Sciatic nerve (tissue), 2 donors: ENCODE results near the gene CFAP74. TPM values are rescaled to one million over a fixed set of nuclear protein-coding genes. Genes with fewer than 3 reads are reported as not detected.

Source experiments
- ATAC-seq: fragments of 200-7000 bp; cut with Tn5 transposase; one replicate; pipeline ENCODE4 v1.9.1; 2020; ENCODE audit warnings: mild to moderate bottlenecking, moderate library complexity
- DNase-seq: peaks from one replicate; pipeline ENCODE4 v3.0.0-alpha.2; 2020; ENCODE audit warnings: low spot score
- intact Hi-C: fragments of 100-400 bp; cut with DNase I; formaldehyde crosslinking; loops from one replicate; pipeline ENCODE4 v1.14.2; 2022
- total RNA-seq: library from RNA; stranded (reverse); fragmentation: NEBNext Ultra II Directional; extraction: Animal tissue kit (Norgen Biotek cat#: 25700); gene quantifications from one replicate; pipeline ENCODE4 v1.2.1, GENCODE V29; 2021
- donor health status: DM: no; HTN: no; CAD: no.
- donor health status: DM: no; HTN: no; CAD: no.

The CFAP74 gene
- total RNA-seq, 1 donor from 2014 or later: 0.09 TPM

DNA sequence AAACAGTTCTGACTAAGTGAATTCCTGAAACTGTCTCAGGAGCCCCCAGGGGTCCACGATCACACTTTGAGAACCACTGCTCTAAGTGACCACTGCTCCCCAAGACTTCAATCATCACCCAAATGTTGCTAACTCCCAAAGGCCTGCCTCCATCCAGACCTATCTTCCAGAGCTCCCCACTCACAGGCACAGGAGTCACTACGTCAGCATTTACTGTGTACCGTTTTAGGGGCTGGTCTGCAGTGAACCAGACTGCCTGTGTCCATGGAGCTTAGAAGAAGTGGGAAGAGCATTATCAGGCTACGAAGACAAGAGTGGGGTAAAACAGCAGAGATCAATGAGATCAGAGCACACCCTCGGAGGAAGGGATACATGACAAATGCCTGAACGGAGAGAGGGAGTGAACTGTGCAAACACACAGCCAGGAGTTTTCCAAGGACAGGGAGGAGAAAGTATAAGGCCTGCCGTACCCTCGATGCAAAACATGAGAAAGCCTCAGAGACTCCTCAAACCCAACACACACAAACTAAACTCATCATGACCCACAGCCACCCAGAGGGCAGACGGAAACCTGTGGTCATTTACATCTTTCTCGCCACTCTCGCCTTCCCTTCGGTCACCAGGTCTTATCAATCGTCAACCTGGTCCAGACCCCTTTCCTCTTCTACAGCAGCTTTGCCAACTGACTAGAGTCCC is 122.8 kb downstream of the CFAP74 start:
- DNase-seq: no peak
- no peak for ATAC-seq
- intact Hi-C loops: loop anchor here (10.0 kb wide), 1 partner anchor 96 kb away; no protein-coding TSS in a partner anchor

DNA sequence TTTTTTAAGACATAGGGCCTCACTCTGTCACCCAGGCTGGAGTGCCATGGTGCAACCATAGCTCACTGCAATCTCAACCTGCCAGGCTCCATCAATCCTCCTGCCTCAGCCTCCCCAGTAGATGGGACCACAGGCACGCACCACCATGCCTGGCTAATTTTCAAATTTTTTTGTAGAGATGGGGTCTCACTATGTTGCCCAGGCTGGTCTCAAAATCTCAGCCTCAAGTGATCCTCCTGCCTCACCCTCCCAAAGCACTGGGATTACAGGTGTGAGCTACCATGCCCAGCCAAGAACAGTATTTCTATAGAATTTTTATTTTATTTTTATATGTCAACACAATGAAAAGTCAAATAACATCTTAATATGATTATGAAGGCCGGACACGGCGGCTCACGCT is 123.6 kb downstream of the CFAP74 start:
- ATAC-seq (no peak), DNase-seq (no peak)
- intact Hi-C loops: loop anchor here (10.0 kb wide), 1 partner anchor 95 kb away; no protein-coding TSS in a partner anchor

- no peak for DNase-seq
- no peak for ATAC-seq
- intact Hi-C loops: no loop called here
These were observed 125.6 kb downstream of the CFAP74 start for GRCh38 chr1:1877865-1878436.

GRCh38 chr1:1876335-1876930 is 127.2 kb downstream of the CFAP74 start:
- ATAC-seq (no peak), DNase-seq (no peak)

DNA sequence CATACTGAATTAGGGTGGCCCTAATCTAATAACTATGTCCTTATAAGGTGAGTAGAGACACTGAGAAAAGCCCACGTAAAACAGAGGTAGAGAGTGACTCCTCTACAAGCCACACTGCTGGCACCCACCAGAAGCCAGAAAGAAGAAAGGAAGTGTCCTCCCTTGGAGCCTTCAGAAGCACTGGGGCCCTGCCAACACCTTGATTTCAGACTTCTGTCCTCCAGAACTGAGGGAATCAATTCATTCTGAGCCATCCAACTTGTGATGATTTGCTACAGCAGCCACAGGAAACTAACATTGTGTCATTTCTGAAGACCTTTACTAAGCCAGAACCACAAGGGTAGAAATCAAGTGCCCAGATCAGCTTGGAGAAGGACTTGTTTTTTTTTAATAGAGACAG is 127.7 kb downstream of the CFAP74 start:
- ATAC-seq (no peak), DNase-seq (no peak)
- intact Hi-C loops: no loop called here

More at GRCh38 chr1:1876335-1876930, 127.2 kb downstream of the CFAP74 start:
- intact Hi-C loops: no loop called here

DNA sequence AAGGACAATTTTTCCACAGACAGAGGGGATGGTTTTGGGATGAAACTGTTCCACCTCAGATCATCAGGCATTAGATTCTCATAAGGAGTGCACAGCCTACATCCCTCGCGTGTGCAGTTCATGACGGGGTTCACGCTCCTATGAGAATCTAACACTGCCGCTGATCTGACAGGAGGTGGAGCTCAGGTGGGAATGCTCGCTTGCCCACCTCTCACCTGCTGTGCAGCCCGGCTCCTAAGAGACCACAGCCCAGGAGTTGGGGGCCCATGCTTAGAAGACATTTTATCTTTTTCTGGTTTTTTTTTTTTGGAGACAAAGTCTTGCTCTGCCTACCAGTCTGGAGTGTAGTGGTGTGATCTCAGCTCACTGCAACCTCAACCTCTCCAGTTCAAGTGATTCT is 128.7 kb downstream of the CFAP74 start:
- no peak for ATAC-seq
- DNase-seq: no peak
- intact Hi-C loops: no loop called here

DNA sequence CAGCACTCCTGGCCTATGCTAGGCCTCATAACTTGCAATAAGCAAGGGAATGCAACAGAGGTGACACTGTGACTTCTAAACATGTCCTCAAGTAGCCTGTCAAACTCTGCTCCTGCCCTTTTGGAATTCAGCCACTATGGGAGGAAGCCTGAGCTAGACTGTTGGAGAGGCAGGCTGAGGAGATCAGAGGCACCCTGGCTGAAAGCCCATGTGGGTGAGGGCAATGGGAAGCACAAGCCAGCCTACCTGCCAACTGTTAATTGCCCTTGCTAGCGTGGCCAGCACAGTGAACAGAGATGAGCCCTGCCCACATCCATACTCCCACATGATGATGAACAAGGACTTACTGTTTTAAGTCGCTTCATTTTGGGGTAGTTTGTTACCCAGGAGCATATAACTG is 130.4 kb downstream of the CFAP74 start:
- intact Hi-C loops: no loop called here
- ATAC-seq: no peak
- no peak for DNase-seq

GRCh38 chr1:1872329-1872994 is 131.1 kb downstream of the CFAP74 start:
- intact Hi-C loops: no loop called here
- DNase-seq: no peak
- no peak for ATAC-seq

Other genes starting within 250 kb of the CFAP74 start
- gene NADK, start 225.3 kb downstream of the CFAP74 start, total RNA-seq: 77.3 TPM
- gene GNB1, start 112.7 kb downstream of the CFAP74 start, total RNA-seq: 280 TPM
- gene CALML6, start 88.5 kb downstream of the CFAP74 start, total RNA-seq: 0.49 TPM
- gene TMEM52, start 84.5 kb downstream of the CFAP74 start, total RNA-seq: 0.80 TPM
- not detected for gene GABRD, start 15.6 kb upstream of the CFAP74 start, total RNA-seq
- 3.5 TPM for gene PRKCZ, start 46.6 kb upstream of the CFAP74 start, total RNA-seq
- 43.0 TPM for gene FAAP20, start 191.0 kb upstream of the CFAP74 start, total RNA-seq
- 108 TPM for gene SKI, start 224.5 kb upstream of the CFAP74 start, total RNA-seq